H9 (cell line): ENCODE measurements around the gene ANTKMT. TPM values are rescaled to one million over a fixed set of nuclear protein-coding genes. Genes with fewer than 3 reads are reported as not detected.

Experiments used
- DNase-seq: peaks from one replicate; pipeline ENCODE4 v3.0.0-alpha.2; 2017
- H2AFZ ChIP-seq: one replicate; pipeline ENCODE4 v1.6.1; 2013; ENCODE audit warnings: mild to moderate bottlenecking, low read length, control low read depth, moderate library complexity
- H2AK5ac ChIP-seq: 2 replicates; pipeline ENCODE4 v1.6.1; 2013; ENCODE audit warnings: low read length, control low read depth, mixed read lengths; ENCODE audit not compliant: insufficient read length
- H2BK120ac ChIP-seq: one replicate; pipeline ENCODE4 v1.6.1; 2013; ENCODE audit warnings: low read depth, mild to moderate bottlenecking, low read length, control low read depth, inconsistent platforms; ENCODE audit not compliant: poor library complexity, severe bottlenecking
- H2BK12ac ChIP-seq: 2 replicates; pipeline ENCODE4 v1.6.1; 2013; ENCODE audit warnings: low read length, control low read depth, mixed read lengths, low read depth; ENCODE audit not compliant: insufficient read length
- H2BK15ac ChIP-seq: 2 replicates; pipeline ENCODE4 v1.6.1; 2013; ENCODE audit warnings: low read depth, low read length, control low read depth
- H2BK20ac ChIP-seq: one replicate; pipeline ENCODE4 v1.6.1; 2013; ENCODE audit warnings: low read depth, mild to moderate bottlenecking, low read length, control low read depth, inconsistent platforms; ENCODE audit not compliant: poor library complexity, severe bottlenecking
- H2BK5ac ChIP-seq: 2 replicates; pipeline ENCODE4 v1.6.1; 2013; ENCODE audit warnings: low read length, control low read depth, mixed read lengths; ENCODE audit not compliant: insufficient read length
- H3K14ac ChIP-seq: 2 replicates; pipeline ENCODE4 v1.6.1; 2013; ENCODE audit warnings: low read length, control low read depth; ENCODE audit not compliant: insufficient read depth
- H3K18ac ChIP-seq: 2 replicates; pipeline ENCODE4 v1.6.1; 2013; ENCODE audit warnings: low read depth, mild to moderate bottlenecking, mixed read lengths, low read length, control low read depth; ENCODE audit not compliant: insufficient read length
- H3K23ac ChIP-seq: 2 replicates; pipeline ENCODE4 v1.6.1; 2013; ENCODE audit warnings: low read length, control low read depth, mixed read lengths, low read depth; ENCODE audit not compliant: insufficient read length
- H3K23me2 ChIP-seq: 2 replicates; pipeline ENCODE4 v1.6.1; 2013; ENCODE audit warnings: low read depth, mild to moderate bottlenecking, mixed read lengths, low read length, control low read depth; ENCODE audit not compliant: insufficient read length, poor library complexity, severe bottlenecking
- H3K27ac ChIP-seq: 2 replicates; pipeline ENCODE4 v1.5.1; 2013; ENCODE audit warnings: low read length, control low read depth, mixed read lengths, low read depth; ENCODE audit not compliant: insufficient read length
- H3K27me3 ChIP-seq: 2 replicates; pipeline ENCODE4 v1.6.1; 2013; ENCODE audit warnings: low read length, control low read depth, inconsistent platforms; ENCODE audit not compliant: insufficient read depth
- H3K4ac ChIP-seq: 2 replicates; pipeline ENCODE4 v1.6.1; 2013; ENCODE audit warnings: low read depth, mild to moderate bottlenecking, control low read depth, inconsistent platforms, low read length, moderate library complexity
- H3K4me1 ChIP-seq: 2 replicates; pipeline ENCODE4 v1.6.1; 2013; ENCODE audit warnings: low read length, control low read depth, inconsistent platforms; ENCODE audit not compliant: insufficient read depth
- H3K4me2 ChIP-seq: 2 replicates; pipeline ENCODE4 v1.6.1; 2013; ENCODE audit warnings: low read length, control low read depth, mixed read lengths; ENCODE audit not compliant: insufficient read length, insufficient read depth
- H3K56ac ChIP-seq: 2 replicates; pipeline ENCODE4 v1.6.1; 2013; ENCODE audit warnings: low read depth, mild to moderate bottlenecking, mixed read lengths, low read length, control low read depth; ENCODE audit not compliant: insufficient read length
- H3K79me1 ChIP-seq: 2 replicates; pipeline ENCODE4 v1.6.1; 2013; ENCODE audit warnings: low read depth, mild to moderate bottlenecking, moderate library complexity, low read length, control low read depth, inconsistent platforms; ENCODE audit not compliant: insufficient read depth, poor library complexity, severe bottlenecking
- H3K79me2 ChIP-seq: 2 replicates; pipeline ENCODE4 v1.6.1; 2013; ENCODE audit warnings: low read length, control low read depth, inconsistent platforms; ENCODE audit not compliant: insufficient read depth
- H3K9ac ChIP-seq: 2 replicates; pipeline ENCODE4 v1.6.1; 2013; ENCODE audit warnings: low read length, control low read depth, mixed read lengths; ENCODE audit not compliant: insufficient read length; ENCODE audit errors: extremely low read depth
- H3K9me3 ChIP-seq: one replicate; pipeline ENCODE4 v1.6.1; 2013; ENCODE audit warnings: low read depth, low read length, inconsistent platforms; ENCODE audit not compliant: control insufficient read depth
- H3T11ph ChIP-seq: one replicate; pipeline ENCODE4 v1.6.1; 2013; ENCODE audit warnings: mild to moderate bottlenecking, low read length, control low read depth, inconsistent platforms
- H4K20me1 ChIP-seq: one replicate; pipeline ENCODE4 v1.6.1; 2013; ENCODE audit not compliant: control insufficient read depth, insufficient read length, insufficient read depth
- H4K5ac ChIP-seq: 2 replicates; pipeline ENCODE4 v1.6.1; 2013; ENCODE audit warnings: low read depth, mild to moderate bottlenecking, mixed read lengths, low read length, control low read depth; ENCODE audit not compliant: insufficient read length
- H4K8ac ChIP-seq: replicated peaks from 2 replicates; pipeline ENCODE4 v1.6.1; 2013; ENCODE audit warnings: low read length, control low read depth, mixed read lengths, low read depth; ENCODE audit not compliant: insufficient read length
- H4K91ac ChIP-seq: 2 replicates; pipeline ENCODE4 v1.6.1; 2013; ENCODE audit warnings: low read depth, mild to moderate bottlenecking, moderate library complexity, mixed read lengths, low read length, control low read depth; ENCODE audit not compliant: insufficient read length
- H3K27ac Mint-ChIP-seq, 3 experiments: 2 replicates in 2 of 3; 3 replicates in 1 of 3; pipeline ENCODE4 v1.8.0; 2020 to 2021; ENCODE audit warnings: mixed read lengths in 3 of 3, mild to moderate bottlenecking in 1 of 3, moderate library complexity in 1 of 3
- H3K27me3 Mint-ChIP-seq: 2 replicates; pipeline ENCODE4 v1.8.0; 2021; ENCODE audit warnings: low read depth, mild to moderate bottlenecking, moderate library complexity, mixed read lengths
- H3K36me3 Mint-ChIP-seq, 3 experiments: 2 replicates in 2 of 3; 3 replicates in 1 of 3; pipeline ENCODE4 v1.8.0; 2020 to 2021; ENCODE audit warnings: low read depth in 3 of 3, mixed read lengths in 3 of 3; ENCODE audit not compliant: insufficient read depth in 1 of 3
- H3K4me1 Mint-ChIP-seq, 2 experiments: 2 replicates each; pipeline ENCODE4 v1.8.0; 2020; ENCODE audit warnings: mixed read lengths in 2 of 2
- H3K4me3 Mint-ChIP-seq, 2 experiments: 2 replicates in 1 of 2; 3 replicates in 1 of 2; pipeline ENCODE4 v1.8.0; 2020 to 2021; ENCODE audit warnings: mild to moderate bottlenecking in 2 of 2, mixed read lengths in 2 of 2, moderate library complexity in 1 of 2
- H3K9me3 Mint-ChIP-seq, 2 experiments: 2 replicates in 1 of 2; 3 replicates in 1 of 2; pipeline ENCODE4 v1.8.0; 2020; ENCODE audit warnings: mild to moderate bottlenecking in 2 of 2, mixed read lengths in 2 of 2, moderate library complexity in 1 of 2
- WGBS: extraction: QIAGEN DNeasy Blood & Tissue Kit; methylation state at CpG from one replicate; pipeline ENCODE4 v1.1.7; 2013; ENCODE audit warnings: missing lambda C conversion rate, low lambda C conversion rate, mixed read lengths; ENCODE audit not compliant: insufficient read length; ENCODE audit errors: extremely low coverage; 5-methylcytosine and 5-hydroxymethylcytosine counted together
- total RNA-seq: library from RNA; stranded (reverse); gene quantifications from 2 replicates; pipeline ENCODE4 v1.2.1, GENCODE V29; 2021
- TF ChIP-seq, protein P1 (sequence below): fragments of 200-600 bp; sonication (generic); conservative IDR thresholded peaks from 3 replicates; pipeline ENCODE4 v1.8.0; 2021; ENCODE audit warnings: antibody characterized with exemption, mild to moderate bottlenecking

ANTKMT gene
- total RNA-seq, 1 experiment from 2014 or later: 31.5 TPM

DNA sequence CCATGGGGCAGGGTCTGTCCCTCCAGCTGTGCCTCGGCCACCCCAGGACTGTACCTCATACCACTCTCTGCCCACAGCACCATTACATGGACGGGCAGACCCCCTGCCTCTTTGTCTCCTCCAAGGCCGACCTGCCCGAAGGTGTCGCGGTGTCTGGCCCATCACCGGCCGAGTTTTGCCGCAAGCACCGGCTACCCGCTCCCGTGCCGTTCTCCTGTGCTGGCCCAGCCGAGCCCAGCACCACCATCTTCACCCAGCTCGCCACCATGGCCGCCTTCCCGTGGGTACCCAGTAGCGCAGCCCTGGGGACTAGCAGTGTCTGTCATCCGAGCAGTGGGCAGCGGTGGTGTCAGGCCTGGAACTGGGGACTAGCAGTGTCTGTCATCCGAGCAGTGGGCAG is 48.1 kb upstream of the ANTKMT start:
- no peak overlapping the region for H3K4me2 ChIP-seq
- H3K9me3 ChIP-seq: no peaks in the 10 kb centered on the region
- H3K56ac ChIP-seq: no peak overlapping the region
- no peak overlapping the region for H2BK5ac ChIP-seq
- no peak overlapping the region for H2BK15ac ChIP-seq
- Mint-ChIP-seq H3K27ac (0 out of 7 replicates have a peak overlapping the region, but pooled peaks of 1 of the 3 experiments have one; percentile 61), H3K9me3 (no peaks in the 10 kb centered on the region), H3K36me3 (peaks cover 11 to 27% (median 27%) of the 10 kb centered on the region in 3 experiments; a peak in 6 of 7 replicates), H3K4me1 (peaks cover 11 to 15% of the 10 kb centered on the region in 2 experiments), H3K27me3 (peaks cover 3% of the 10 kb centered on the region; the same call in 1 of the 2 replicates), H3K4me3 (peak overlapping the region in 1 of 2 experiments; percentile 40; a peak in 1 of 5 replicates)
- H3K9ac ChIP-seq: no peak overlapping the region
- TF ChIP-seq, protein P1, sequence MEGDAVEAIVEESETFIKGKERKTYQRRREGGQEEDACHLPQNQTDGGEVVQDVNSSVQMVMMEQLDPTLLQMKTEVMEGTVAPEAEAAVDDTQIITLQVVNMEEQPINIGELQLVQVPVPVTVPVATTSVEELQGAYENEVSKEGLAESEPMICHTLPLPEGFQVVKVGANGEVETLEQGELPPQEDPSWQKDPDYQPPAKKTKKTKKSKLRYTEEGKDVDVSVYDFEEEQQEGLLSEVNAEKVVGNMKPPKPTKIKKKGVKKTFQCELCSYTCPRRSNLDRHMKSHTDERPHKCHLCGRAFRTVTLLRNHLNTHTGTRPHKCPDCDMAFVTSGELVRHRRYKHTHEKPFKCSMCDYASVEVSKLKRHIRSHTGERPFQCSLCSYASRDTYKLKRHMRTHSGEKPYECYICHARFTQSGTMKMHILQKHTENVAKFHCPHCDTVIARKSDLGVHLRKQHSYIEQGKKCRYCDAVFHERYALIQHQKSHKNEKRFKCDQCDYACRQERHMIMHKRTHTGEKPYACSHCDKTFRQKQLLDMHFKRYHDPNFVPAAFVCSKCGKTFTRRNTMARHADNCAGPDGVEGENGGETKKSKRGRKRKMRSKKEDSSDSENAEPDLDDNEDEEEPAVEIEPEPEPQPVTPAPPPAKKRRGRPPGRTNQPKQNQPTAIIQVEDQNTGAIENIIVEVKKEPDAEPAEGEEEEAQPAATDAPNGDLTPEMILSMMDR: no peak
- no peak overlapping the region for H3T11ph ChIP-seq
- no peaks in the 10 kb centered on the region for H3K4me1 ChIP-seq
- WGBS: no CpG with 5 or more reads among the region's 21 CpGs
- no peak overlapping the region for H4K5ac ChIP-seq
- H3K4ac ChIP-seq: no peak overlapping the region
- H3K23ac ChIP-seq: no peak overlapping the region
- no peak overlapping the region for H2BK12ac ChIP-seq
- H3K27ac ChIP-seq: no peak overlapping the region
- no peak overlapping the region for H4K8ac ChIP-seq
- H2AK5ac ChIP-seq: no peak overlapping the region
- H2AFZ ChIP-seq: no peak overlapping the region
- H3K23me2 ChIP-seq: peaks cover 6% of the 10 kb centered on the region
- no peak overlapping the region for H3K18ac ChIP-seq
- no peaks in the 10 kb centered on the region; the same call in 1 of the 2 replicates for H3K79me2 ChIP-seq
- H4K20me1 ChIP-seq: no peaks in the 10 kb centered on the region
- no peak for DNase-seq
- no peaks in the 10 kb centered on the region for H3K27me3 ChIP-seq
- H3K79me1 ChIP-seq: no peaks in the 10 kb centered on the region
- H3K14ac ChIP-seq: no peak overlapping the region
- no peak overlapping the region for H4K91ac ChIP-seq
- H2BK20ac ChIP-seq: no peak overlapping the region
- no peak overlapping the region for H2BK120ac ChIP-seq
